ENCODE measurements around the gene COLGALT1. TPM values are rescaled to one million over a fixed set of nuclear protein-coding genes. Genes with fewer than 3 reads are reported as not detected.

The COLGALT1 gene
- total RNA-seq, 2 experiments from 2014 or later = 74.6 to 75.0 TPM

GRCh38 chr19:17534767-17535166 lies 20.7 kb upstream of the COLGALT1 start:
- Mint-ChIP-seq H3K27me3 (ENCODE audit: low read depth) (peaks cover 9% of the 10 kb centered on the region), H3K4me1 (ENCODE audit: low read depth) (peaks cover 14% of the 10 kb centered on the region), H3K9me3 (ENCODE audit: insufficient read depth) (no peaks in the 10 kb centered on the region), H3K27ac (no peak overlapping the region), H3K4me3 (no peak overlapping the region), H3K36me3 (ENCODE audit: low read depth) (no peaks in the 10 kb centered on the region)
- CTCF ChIA-PET = interaction anchor here (1.0 to 1.1 kb wide), 2 partner anchors 39 kb away, joined by 3 read pairs; no protein-coding TSS in a partner anchor
- ATAC-seq (no peak), DNase-seq (no peak)
- POLR2A ChIA-PET = no interaction called here

- H3K4me3 Mint-ChIP-seq = no peak overlapping the region
- CTCF ChIA-PET = interaction anchor here (0.8 to 1.5 kb wide), 2 partner anchors 14 kb away, joined by 3 read pairs; no protein-coding TSS in a partner anchor
- POLR2A ChIA-PET = interaction anchor here (0.9 kb wide), 1 partner anchor 26 kb away, joined by 4 read pairs; the partner anchor contains the start of gene PGLS
- DNase-seq (no peak), ATAC-seq (no peak)
- peaks cover 9% of the 10 kb centered on the region for H3K27me3 Mint-ChIP-seq (ENCODE audit: low read depth)
- peaks cover 21% of the 10 kb centered on the region for H3K4me1 Mint-ChIP-seq (ENCODE audit: low read depth)
- no peak overlapping the region for H3K27ac Mint-ChIP-seq
- no peaks in the 10 kb centered on the region for H3K36me3 Mint-ChIP-seq (ENCODE audit: low read depth)
- H3K9me3 Mint-ChIP-seq (ENCODE audit: insufficient read depth) = no peaks in the 10 kb centered on the region
Measured at GRCh38 chr19:17536955-17537354, 18.5 kb upstream of the COLGALT1 start.

GRCh38 chr19:17538684-17539237 lies 16.7 kb upstream of the COLGALT1 start:
- no peak for ATAC-seq
- Mint-ChIP-seq H3K27ac (peak overlapping the region; percentile 28), H3K9me3 (ENCODE audit: insufficient read depth) (no peaks in the 10 kb centered on the region), H3K36me3 (ENCODE audit: low read depth) (no peaks in the 10 kb centered on the region), H3K27me3 (ENCODE audit: low read depth) (peaks cover 9% of the 10 kb centered on the region), H3K4me3 (peak overlapping the region; percentile 80), H3K4me1 (ENCODE audit: low read depth) (peaks cover 21% of the 10 kb centered on the region)
- DNase-seq = no peak
- ChIA-PET POLR2A (interaction anchor here (0.8 kb wide), 1 partner anchor 27 kb away, joined by 3 read pairs; the partner anchor contains the start of gene PGLS), CTCF (interaction anchor here (1.0 to 1.5 kb wide), 3 partner anchors 9 to 43 kb away, joined by 4 to 5 read pairs (median 4); no protein-coding TSS in a partner anchor)

GRCh38 chr19:17539238-17540117 lies 16.0 kb upstream of the COLGALT1 start:
- Mint-ChIP-seq H3K27ac (peak overlapping the region; percentile 78), H3K4me3 (peak overlapping the region; percentile 80), H3K9me3 (ENCODE audit: insufficient read depth) (no peaks in the 10 kb centered on the region), H3K36me3 (ENCODE audit: low read depth) (no peaks in the 10 kb centered on the region), H3K27me3 (ENCODE audit: low read depth) (peaks cover 9% of the 10 kb centered on the region), H3K4me1 (ENCODE audit: low read depth) (peaks cover 21% of the 10 kb centered on the region)
- POLR2A ChIA-PET = interaction anchor here (0.8 kb wide), 1 partner anchor 28 kb away, joined by 3 read pairs; the partner anchor contains the start of gene PGLS
- peak; percentile 95 for ATAC-seq
- peak; percentile 100 for DNase-seq
- CTCF ChIA-PET = interaction anchor here (1.0 to 1.5 kb wide), 3 partner anchors 10 to 44 kb away, joined by 4 to 5 read pairs (median 4); no protein-coding TSS in a partner anchor

GRCh38 chr19:17540174-17540573 lies 15.3 kb upstream of the COLGALT1 start:
- Mint-ChIP-seq H3K9me3 (ENCODE audit: insufficient read depth) (no peaks in the 10 kb centered on the region), H3K4me1 (ENCODE audit: low read depth) (peaks cover 21% of the 10 kb centered on the region), H3K27me3 (ENCODE audit: low read depth) (peaks cover 9% of the 10 kb centered on the region), H3K36me3 (ENCODE audit: low read depth) (no peaks in the 10 kb centered on the region), H3K27ac (no peak overlapping the region), H3K4me3 (no peak overlapping the region)
- POLR2A ChIA-PET = no interaction called here
- DNase-seq (no peak), ATAC-seq (no peak)
- CTCF ChIA-PET = interaction anchor here (1.0 to 1.5 kb wide), 3 partner anchors 11 to 44 kb away, joined by 4 to 5 read pairs (median 4); no protein-coding TSS in a partner anchor

- CTCF ChIA-PET = no interaction called here
- DNase-seq (no peak), ATAC-seq (no peak)
- Mint-ChIP-seq H3K36me3 (ENCODE audit: low read depth) (no peaks in the 10 kb centered on the region), H3K27ac (no peak overlapping the region), H3K27me3 (ENCODE audit: low read depth) (peaks cover 9% of the 10 kb centered on the region), H3K4me3 (no peak overlapping the region), H3K9me3 (ENCODE audit: insufficient read depth) (no peaks in the 10 kb centered on the region), H3K4me1 (ENCODE audit: low read depth) (peaks cover 21% of the 10 kb centered on the region)
- POLR2A ChIA-PET = no interaction called here
Measured at GRCh38 chr19:17541184-17541759, 14.2 kb upstream of the COLGALT1 start.

- ATAC-seq (no peak), DNase-seq (no peak)
- CTCF ChIA-PET = no interaction called here
- Mint-ChIP-seq H3K27ac (no peak overlapping the region), H3K4me3 (no peak overlapping the region), H3K27me3 (ENCODE audit: low read depth) (peaks cover 9% of the 10 kb centered on the region), H3K36me3 (ENCODE audit: low read depth) (no peaks in the 10 kb centered on the region), H3K4me1 (ENCODE audit: low read depth) (peaks cover 21% of the 10 kb centered on the region), H3K9me3 (ENCODE audit: insufficient read depth) (no peaks in the 10 kb centered on the region)
- POLR2A ChIA-PET = no interaction called here
Measured at GRCh38 chr19:17542042-17542441, 13.4 kb upstream of the COLGALT1 start.

GRCh38 chr19:17542793-17543582 lies 12.5 kb upstream of the COLGALT1 start:
- no peaks in the 10 kb centered on the region for H3K36me3 Mint-ChIP-seq (ENCODE audit: low read depth)
- no peaks in the 10 kb centered on the region for H3K9me3 Mint-ChIP-seq (ENCODE audit: insufficient read depth)
- POLR2A ChIA-PET = no interaction called here
- DNase-seq = no peak
- H3K27ac Mint-ChIP-seq = no peak overlapping the region
- ATAC-seq = no peak
- H3K4me1 Mint-ChIP-seq (ENCODE audit: low read depth) = peaks cover 21% of the 10 kb centered on the region
- CTCF ChIA-PET = no interaction called here
- H3K4me3 Mint-ChIP-seq = no peak overlapping the region
- peaks cover 9% of the 10 kb centered on the region for H3K27me3 Mint-ChIP-seq (ENCODE audit: low read depth)

GRCh38 chr19:17543986-17544385 lies 11.5 kb upstream of the COLGALT1 start:
- H3K4me3 Mint-ChIP-seq = no peak overlapping the region
- no peak for ATAC-seq

GRCh38 chr19:17544418-17544817 lies 11.0 kb upstream of the COLGALT1 start:
- DNase-seq (no peak), ATAC-seq (no peak)
- Mint-ChIP-seq H3K4me3 (no peak overlapping the region), H3K36me3 (ENCODE audit: low read depth) (no peaks in the 10 kb centered on the region), H3K27me3 (ENCODE audit: low read depth) (peaks cover 3% of the 10 kb centered on the region), H3K4me1 (ENCODE audit: low read depth) (peaks cover 12% of the 10 kb centered on the region), H3K27ac (no peak overlapping the region), H3K9me3 (ENCODE audit: insufficient read depth) (no peaks in the 10 kb centered on the region)
- POLR2A ChIA-PET = no interaction called here
- CTCF ChIA-PET = no interaction called here

More at GRCh38 chr19:17543986-17544385, 11.5 kb upstream of the COLGALT1 start:
- ChIA-PET CTCF (no interaction called here), POLR2A (no interaction called here)
- Mint-ChIP-seq H3K27ac (no peak overlapping the region), H3K9me3 (ENCODE audit: insufficient read depth) (no peaks in the 10 kb centered on the region), H3K36me3 (ENCODE audit: low read depth) (no peaks in the 10 kb centered on the region), H3K27me3 (ENCODE audit: low read depth) (peaks cover 3% of the 10 kb centered on the region), H3K4me1 (ENCODE audit: low read depth) (peaks cover 13% of the 10 kb centered on the region)
- no peak for DNase-seq

- DNase-seq = no peak
- no peaks in the 10 kb centered on the region for H3K9me3 Mint-ChIP-seq (ENCODE audit: insufficient read depth)
- no peaks in the 10 kb centered on the region for H3K36me3 Mint-ChIP-seq (ENCODE audit: low read depth)
- ChIA-PET CTCF (interaction anchor here (2.3 kb wide), 1 partner anchor 52 kb away, joined by 11 read pairs; no protein-coding TSS in a partner anchor), POLR2A (no interaction called here)
- H3K27me3 Mint-ChIP-seq (ENCODE audit: low read depth) = no peaks in the 10 kb centered on the region
- no peak overlapping the region for H3K4me3 Mint-ChIP-seq
- H3K4me1 Mint-ChIP-seq (ENCODE audit: low read depth) = no peaks in the 10 kb centered on the region
- no peak for ATAC-seq
- no peak overlapping the region for H3K27ac Mint-ChIP-seq
Measured at GRCh38 chr19:17548145-17548544, 7.3 kb upstream of the COLGALT1 start.

Measured in activated CD8-positive, alpha-beta T cell treated with anti-CD3 and anti-CD28 coated beads, Interleukin-2, amount 10 ng/mL, durations not matched to agents 7 days and 5 days (primary cell).